Endothelial cell of coronary artery (primary cell): ENCODE measurements around the gene TRNT1. TPM values are rescaled to one million over a fixed set of nuclear protein-coding genes. Genes with fewer than 3 reads are reported as not detected.

Source experiments
- total RNA-seq: library from RNA; depleted of rRNA; stranded (reverse); fragments of >200 nt; gene quantifications from 2 replicates; pipeline ENCODE4 v1.2.3, GENCODE V29; 2014

Gene TRNT1
- 21.8 and 28.5 TPM in 2 replicates for total RNA-seq

DNA sequence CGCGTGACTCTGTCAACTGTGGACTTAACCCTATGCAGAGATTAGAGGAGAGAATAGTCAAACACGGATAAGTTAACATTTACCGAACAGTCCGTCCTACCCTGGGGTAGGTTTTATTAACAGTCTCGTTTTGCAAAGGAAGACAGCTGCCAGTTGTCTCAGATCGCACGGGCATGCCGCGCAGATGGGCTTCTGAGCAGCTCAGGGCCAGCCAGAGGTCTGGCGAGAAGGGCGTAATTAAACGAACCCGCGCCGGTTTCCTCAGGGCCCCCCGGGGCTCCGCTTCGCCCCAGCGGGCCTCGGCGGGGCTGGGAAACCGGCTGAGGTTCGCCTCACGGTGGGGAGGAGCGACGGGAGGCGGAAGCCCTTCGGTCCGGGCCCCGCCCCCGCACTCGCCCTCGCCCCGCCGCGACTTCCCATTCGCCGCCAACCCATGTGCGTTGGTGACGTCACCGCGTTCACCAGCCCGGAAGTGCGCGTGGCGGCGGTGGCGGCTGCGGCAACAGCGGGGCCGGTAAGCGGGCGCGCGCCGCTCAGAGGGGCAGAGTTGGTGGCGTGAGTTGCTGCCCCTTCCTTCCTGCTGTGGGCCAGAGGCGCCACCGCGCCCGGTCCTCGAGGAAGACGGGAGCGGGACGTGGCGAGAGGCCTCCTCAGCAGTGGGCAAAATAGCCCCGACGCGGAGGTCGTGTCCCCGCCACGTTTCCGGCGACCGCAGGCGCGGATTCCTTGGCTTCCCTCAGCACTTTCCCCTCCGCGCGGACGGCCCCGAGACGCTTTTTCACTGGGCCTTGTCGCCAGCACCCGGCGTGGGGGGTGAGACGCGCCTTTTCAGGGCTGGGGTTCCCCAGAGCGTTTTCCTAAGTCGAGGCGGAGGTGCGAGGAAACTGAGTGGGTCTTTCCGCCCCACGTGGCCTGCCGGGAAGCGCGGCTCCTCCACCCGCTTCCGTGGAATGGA lies at the start of gene TRNT1:
TSS of gene TRNT1 (plus strand) at position 464 of the 955 bp plus-strand sequence. CDS start 2,101 bp downstream, outside the sequence.

DNA sequence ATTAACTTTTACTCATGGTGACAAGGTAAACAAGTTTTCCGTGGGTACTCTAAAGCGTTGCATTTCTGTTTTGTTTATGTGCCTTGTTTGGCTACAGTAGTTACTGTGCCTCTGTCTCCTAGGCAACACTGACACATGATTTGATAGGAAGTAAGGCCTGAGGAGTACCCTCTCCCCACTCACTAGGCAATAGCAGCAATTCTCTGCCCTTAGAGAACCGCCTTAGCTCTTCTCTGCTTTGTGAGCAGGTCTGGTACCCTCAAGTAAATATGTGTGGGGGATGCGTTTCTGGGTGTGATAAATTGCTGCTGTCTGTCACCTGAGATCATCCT lies 16.5 kb upstream of the TRNT1 start, which contains the start of gene IL5RA:
TSS of gene IL5RA (minus strand) at position 76 of the 332 bp plus-strand sequence. CDS start 5,390 bp downstream, outside the sequence.

DNA sequence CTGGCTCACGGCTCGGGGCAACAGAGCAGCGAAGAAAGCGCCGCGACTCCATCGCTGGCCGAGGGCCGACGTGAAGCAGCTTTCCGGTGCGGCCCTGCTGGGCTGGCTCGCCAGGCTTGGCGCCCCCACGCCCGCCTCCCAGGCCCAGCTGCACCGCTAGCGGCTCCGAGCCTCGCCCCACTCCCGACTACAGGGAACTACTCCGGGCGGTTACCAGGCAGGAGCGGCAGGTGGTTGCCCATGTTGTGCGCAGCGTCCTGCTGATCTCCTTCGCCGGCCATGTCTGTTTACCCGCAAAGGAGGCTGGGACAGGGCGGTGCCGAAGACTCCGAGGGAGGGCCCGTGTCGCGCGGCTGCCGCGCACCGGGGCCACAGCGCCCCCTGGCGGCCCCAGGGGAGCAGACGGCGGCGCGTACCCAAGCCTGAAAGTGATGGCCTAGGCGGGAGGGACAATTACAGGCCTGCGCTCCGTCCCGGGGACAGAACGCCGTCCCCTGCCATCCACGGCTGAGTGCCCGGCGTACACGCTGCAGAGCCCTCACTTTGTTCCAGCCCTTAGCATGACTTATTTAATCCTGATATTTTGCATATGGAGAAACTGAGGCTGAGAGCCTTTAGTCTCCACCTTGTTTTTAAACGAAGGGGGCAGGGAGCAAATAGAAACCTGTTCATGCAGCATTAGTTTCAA lies 52.8 kb downstream of the TRNT1 start, which contains the start of gene CRBN:
TSS of gene CRBN (minus strand) at position 285 of the 688 bp plus-strand sequence. CDS start at position 281, 4 bp downstream.

Other genes starting within 250 kb of the TRNT1 start
- not detected in 2 replicates for gene IL5RA, start 16.6 kb upstream of the TRNT1 start, total RNA-seq
- gene CRBN, start 52.8 kb downstream of the TRNT1 start, total RNA-seq: 59.8 and 74.0 TPM in 2 replicates